NCI-H2081 (cell line): Measurements from ENCODE around the gene OR2T8.
"Not testable (repeated sequence)": the region's sequence is repeated elsewhere in the genome, so short reads cannot be mapped to it uniquely, and the experiment has no call there.

Source experiments
- DNase-seq, 2 experiments: peaks; one replicate each; lab custom pipeline; 2025; lab: John Stamatoyannopoulos, UW

The OR2T8 gene, protein sequence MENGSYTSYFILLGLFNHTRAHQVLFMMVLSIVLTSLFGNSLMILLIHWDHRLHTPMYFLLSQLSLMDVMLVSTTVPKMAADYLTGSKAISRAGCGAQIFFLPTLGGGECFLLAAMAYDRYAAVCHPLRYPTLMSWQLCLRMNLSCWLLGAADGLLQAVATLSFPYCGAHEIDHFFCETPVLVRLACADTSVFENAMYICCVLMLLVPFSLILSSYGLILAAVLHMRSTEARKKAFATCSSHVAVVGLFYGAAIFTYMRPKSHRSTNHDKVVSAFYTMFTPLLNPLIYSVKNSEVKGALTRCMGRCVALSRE

DNA sequence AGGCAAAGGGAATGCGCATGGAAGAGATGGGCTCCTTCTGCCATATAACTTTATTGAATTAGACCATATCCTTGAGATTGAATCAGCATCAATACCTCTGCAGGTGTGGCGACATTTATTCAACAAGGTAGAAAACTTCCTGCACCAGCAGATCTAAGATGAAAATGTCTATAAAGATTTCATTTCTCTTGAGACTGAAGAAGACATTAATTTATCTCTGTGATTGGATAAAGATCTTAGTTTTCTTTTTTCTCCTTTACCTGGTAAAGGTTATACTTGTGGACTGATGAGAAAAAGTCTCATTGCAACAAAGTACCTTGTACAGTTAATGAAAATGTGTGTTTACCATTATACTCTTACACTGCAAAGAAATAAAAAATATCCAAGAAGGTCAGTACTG lies at the start of gene OR2T8:
Gene OR2T8, plus strand, starts transcription at position 301 of the 400 bp plus-strand sequence. CDS start 766 bp downstream, outside the sequence.
- DNase-seq: no peak

- no peak for DNase-seq
These were observed 36.7 kb upstream of the OR2T8 start for GRCh38 chr1:247883346-247883745.

- DNase-seq: no peak
These were observed 35.1 kb upstream of the OR2T8 start for GRCh38 chr1:247884797-247885413.

DNA sequence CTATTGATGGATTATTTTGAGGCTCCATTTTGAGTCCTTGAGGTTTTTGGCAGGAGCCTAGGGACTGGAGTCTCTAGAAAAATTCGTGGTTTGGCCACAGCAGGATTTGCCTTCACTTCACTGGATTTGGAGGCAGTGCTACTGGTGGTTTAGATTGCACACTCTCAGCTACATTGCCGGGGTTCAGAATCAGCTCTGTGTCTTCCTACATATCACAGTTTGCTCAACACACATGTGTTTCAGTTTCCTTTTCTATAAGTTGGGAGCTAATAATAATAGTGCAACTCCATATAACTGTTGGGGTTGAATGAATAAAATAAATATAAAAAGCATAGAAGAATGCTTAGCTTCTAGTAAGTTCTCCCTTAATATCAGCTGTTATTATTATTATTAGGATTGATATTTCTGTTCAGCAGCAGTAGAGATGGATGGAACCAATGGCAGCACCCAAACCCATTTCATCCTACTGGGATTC lies 24.9 kb upstream of the OR2T8 start, which contains the start of gene OR2W3:
Gene OR2W3, plus strand, starts transcription at position 425 of the 475 bp plus-strand sequence. Its CDS starts 0 bp downstream, at position 425.
- no peak for DNase-seq

DNA sequence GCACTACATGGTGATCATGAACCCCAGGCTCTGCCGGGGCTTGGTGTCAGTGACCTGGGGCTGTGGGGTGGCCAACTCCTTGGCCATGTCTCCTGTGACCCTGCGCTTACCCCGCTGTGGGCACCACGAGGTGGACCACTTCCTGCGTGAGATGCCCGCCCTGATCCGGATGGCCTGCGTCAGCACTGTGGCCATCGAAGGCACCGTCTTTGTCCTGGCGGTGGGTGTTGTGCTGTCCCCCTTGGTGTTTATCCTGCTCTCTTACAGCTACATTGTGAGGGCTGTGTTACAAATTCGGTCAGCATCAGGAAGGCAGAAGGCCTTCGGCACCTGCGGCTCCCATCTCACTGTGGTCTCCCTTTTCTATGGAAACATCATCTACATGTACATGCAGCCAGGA lies 24.1 kb upstream of the OR2T8 start:
- no peak for DNase-seq

GRCh38 chr1:247904122-247904521 lies 15.9 kb upstream of the OR2T8 start:
- DNase-seq: no peak

DNA sequence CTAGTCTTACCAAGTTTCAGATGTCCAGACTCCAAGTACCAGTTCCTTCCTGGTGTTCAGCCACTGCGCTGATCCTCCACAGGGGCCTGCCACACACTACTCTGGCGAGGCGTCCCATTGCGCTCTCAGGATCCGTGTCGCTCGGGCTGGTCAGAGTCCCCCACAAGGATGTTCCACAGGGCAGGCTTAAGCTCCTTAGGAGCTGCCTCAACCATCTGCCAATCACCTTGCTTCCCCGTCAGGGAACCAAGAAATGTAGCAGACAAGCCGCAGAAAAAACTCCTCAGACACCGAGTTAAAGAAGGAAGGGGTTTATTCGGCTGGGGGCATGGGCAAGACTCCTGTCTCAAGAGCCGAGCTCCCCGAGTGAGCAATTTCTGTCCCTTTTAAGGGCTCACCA lies 14.9 kb upstream of the OR2T8 start:
- no peak for DNase-seq

GRCh38 chr1:247905910-247906503 lies 14.0 kb upstream of the OR2T8 start:
- no peak for DNase-seq

DNA sequence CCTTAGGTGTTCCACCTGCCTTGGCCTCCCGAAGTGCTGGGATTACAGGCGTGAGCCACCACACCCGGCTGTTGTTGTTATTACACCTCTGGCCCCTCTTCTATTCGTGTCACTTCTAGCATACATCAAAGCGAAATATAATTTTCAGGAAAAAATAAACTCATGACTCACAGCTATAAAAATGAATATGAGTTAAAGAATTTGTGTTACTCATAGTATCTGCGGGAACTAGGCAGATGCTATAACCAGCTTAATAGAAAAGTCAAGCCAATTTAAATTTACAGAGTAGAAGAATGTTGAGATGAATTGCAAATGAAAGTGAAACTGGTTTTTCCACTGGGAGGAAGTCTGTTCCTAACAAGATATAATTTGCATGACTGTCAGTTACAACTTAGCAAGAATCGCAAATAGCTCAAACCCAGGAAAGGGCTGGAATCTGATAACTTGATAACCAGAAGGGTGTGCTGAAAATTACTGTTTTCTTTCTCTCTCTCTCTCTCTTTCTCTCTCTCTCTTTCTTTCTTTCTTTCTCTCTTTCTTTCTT lies 13.5 kb upstream of the OR2T8 start:
- DNase-seq: no peak

GRCh38 chr1:247908766-247909165 lies 11.3 kb upstream of the OR2T8 start:
- DNase-seq: no peak

GRCh38 chr1:247913786-247914185 lies 6.3 kb upstream of the OR2T8 start:
- no peak for DNase-seq

DNA sequence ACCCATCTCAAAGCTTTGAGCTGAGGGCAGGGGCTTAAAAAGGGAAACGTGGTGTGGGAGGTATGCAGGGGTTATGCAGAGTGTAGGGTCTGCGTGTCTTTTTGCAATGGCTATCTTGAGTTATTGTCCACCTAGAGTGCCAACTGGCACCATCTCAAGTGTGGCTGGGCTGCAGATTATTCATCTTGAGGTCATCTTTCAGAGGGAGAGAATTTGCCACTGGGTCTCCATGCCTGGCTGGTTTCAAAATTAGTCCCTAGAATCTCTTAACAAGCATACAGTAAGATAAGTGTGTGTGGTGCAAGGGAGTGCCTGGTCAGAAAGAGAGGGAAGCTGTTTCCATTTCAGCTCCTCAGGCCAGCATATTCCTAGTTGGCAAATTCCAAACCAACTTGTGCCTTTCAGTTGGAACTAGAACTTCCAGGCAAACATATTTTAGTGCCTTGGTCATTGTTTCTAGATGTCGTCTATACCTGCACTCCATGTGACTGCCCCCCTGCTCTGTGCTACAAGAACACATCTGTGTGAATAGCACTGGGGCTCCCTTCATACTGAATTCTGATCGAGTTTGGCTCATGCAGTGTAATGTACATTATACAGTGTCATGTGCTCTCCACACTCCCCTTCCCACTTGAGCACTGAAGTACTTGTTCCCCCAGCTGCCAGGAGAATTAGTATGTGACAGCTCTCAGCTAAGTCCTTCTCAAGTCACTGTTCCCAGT lies 5.0 kb upstream of the OR2T8 start:
- DNase-seq: no peak

DNA sequence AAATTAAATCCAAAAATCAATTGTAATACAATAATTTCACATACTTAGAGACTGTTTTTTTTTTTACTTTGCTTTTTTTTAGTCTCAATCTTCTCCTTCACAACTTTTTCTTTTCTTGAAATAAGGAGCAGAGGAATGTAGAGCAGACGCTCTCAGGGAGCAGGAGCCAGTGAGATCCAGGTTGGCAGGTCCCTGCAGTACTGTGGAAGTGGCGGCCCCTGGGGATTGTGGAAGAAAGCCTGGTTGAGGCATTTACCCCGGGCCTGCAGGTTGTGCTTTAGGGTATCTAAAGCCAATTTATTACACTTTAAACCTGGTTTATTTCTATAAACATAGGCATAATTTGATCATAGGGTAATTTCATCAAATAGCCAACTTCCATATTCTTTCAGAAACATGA lies 3.9 kb downstream of the OR2T8 start:
- no peak for DNase-seq

GRCh38 chr1:247924868-247925267 lies 4.8 kb downstream of the OR2T8 start, which contains the start of gene OR2AJ1:
Gene OR2AJ1 (plus strand): TSS chr1:247924889. CDS start chr1:247933769, 8,880 bp downstream.
- DNase-seq: no peak

DNA sequence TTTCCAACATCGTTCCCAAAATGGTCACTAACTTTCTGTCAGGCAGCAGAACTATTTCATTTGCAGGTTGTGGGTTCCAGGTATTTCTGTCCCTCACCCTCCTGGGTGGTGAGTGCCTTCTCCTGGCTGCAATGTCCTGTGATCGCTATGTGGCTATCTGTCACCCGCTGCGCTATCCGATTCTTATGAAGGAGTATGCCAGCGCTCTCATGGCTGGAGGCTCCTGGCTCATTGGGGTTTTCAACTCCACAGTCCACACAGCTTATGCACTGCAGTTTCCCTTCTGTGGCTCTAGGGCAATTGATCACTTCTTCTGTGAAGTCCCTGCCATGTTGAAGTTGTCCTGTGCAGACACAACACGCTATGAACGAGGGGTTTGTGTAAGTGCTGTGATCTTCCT lies 13.9 kb downstream of the OR2T8 start:
- no peak for DNase-seq

- no peak for DNase-seq
These were observed 15.7 kb downstream of the OR2T8 start for GRCh38 chr1:247935781-247936180.

DNA sequence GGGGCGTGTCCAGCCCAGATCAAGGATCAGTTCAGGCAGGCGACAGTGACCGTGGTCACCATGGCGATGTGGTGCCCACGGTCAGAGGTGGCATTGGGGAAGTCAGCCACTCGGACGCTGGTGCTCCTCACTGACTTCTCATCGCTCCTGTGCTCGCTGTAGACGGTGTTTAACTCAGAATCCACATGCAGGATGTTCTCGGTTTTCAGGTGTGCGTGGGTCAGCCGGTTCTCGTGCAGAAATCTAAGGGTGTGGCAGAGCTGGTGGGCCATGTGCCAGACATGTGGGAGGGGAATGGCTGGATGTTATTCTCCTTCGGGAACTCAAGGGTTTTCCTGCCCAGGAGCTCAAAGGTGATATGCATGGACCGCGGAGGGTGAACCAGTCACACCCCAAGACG lies 16.4 kb downstream of the OR2T8 start:
- DNase-seq: no peak

DNA sequence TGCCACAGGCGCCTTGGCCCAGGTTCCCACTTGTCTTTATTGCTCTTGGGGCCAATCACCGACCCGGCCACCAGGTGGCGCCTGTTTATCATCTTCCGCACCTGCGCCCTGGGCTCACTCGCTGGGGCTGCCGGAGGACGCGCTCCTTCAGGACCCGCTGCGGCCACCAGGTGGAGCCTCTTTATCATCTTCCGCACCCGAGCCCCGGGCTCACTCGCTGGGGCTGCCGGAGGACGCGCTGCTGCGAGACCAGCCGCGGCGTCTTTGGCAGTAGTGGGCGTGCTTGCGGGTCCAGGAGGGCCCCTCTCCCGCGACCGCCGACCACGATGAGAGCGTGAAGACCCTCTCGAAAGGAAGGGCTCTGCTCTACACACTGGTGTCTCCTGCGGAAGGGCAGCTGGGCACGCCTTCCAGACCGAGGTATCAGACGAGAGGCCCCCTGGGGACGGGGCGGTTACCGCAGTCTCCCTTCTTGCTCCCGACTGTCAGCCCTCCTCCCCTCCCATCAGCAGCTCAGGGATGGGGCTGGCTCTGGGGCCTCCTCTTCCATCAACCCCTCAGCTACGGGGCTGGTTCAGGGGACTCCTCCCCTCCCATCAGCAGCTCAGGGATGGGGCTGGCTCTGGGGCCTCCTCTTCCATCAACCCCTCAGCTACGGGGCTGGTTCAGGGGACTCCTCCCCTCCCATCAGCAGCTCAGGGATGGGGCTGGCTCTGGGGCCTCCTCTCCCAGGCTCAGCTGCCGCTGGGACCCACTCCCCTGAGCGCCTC lies 17.1 kb downstream of the OR2T8 start:
- DNase-seq: not testable (repeated sequence)

DNA sequence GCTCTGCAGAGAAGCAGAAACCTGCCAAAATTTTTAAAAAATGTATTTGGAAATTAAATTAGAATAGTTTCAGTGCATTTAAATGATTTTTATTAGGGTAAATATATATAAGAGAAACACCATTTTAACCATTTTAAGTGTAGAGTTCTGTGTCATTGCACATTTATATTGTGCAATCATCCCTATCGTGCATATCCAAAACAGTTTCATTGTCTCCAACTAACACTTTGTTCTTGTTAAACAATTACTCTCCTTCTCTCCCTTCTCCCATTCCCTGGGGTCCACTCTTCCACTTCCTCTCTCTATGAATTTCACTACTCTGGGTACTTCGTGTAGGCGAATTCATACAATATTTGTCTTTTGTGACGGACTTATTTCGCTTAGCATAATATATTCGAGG lies 22.6 kb downstream of the OR2T8 start:
- no peak for DNase-seq

GRCh38 chr1:247948558-247948957 lies 28.5 kb downstream of the OR2T8 start, which contains the start of gene OR2L8:
Gene OR2L8 (plus strand): TSS chr1:247948858. CDS start chr1:247948858, 0 bp downstream.
- DNase-seq: no peak

DNA sequence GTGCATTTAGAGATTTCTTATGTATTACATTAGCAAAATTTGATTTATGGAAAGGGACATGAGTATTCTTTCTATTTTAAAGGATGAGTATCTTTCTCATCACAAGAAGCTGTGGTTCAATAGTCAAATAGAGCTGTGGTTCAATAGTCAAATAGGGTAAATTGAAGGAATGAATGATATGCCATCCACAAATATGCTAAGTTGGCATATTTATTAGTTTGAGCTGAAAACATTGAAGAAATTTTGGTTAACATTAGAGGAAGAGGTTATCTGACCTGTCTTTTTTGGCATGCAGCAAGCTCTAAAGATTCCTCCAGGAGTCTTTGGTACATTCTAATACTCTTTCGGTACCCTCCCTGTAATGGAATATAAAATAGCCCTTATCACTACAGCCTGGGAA lies 33.4 kb downstream of the OR2T8 start:
- no peak for DNase-seq
